ENCODE data around the gene GOSR2.
A peak's percentile ranks its signal among the peaks of the same experiment; 100 is the strongest.

Gene GOSR2

GRCh38 chr17:46885415-46886309 lies 37.3 kb upstream of the GOSR2 start:
- intact Hi-C loops (cut with micrococcal nuclease) = no loop called here
- Mint-ChIP-seq H3K36me3 (ENCODE audit: low read depth) (no peaks in the 10 kb centered on the region), H3K4me1 (ENCODE audit: low read depth) (peaks cover 42% of the 10 kb centered on the region), H3K27me3 (peaks cover 25% of the 10 kb centered on the region), H3K27ac (no peak overlapping the region), H3K9me3 (no peaks in the 10 kb centered on the region), H3K4me3 (no peak overlapping the region)

- H3K27ac Mint-ChIP-seq = no peak overlapping the region
- no peaks in the 10 kb centered on the region for H3K9me3 Mint-ChIP-seq
- H3K4me3 Mint-ChIP-seq = no peak overlapping the region
- H3K4me1 Mint-ChIP-seq (ENCODE audit: low read depth) = peaks cover 46% of the 10 kb centered on the region
- no peaks in the 10 kb centered on the region for H3K36me3 Mint-ChIP-seq (ENCODE audit: low read depth)
- intact Hi-C loops (cut with micrococcal nuclease) = no loop called here
- peaks cover 25% of the 10 kb centered on the region for H3K27me3 Mint-ChIP-seq
Measured at GRCh38 chr17:46886310-46886663, 36.7 kb upstream of the GOSR2 start.

- Mint-ChIP-seq H3K4me3 (no peak overlapping the region), H3K9me3 (no peaks in the 10 kb centered on the region), H3K27me3 (peaks cover 32% of the 10 kb centered on the region), H3K27ac (no peak overlapping the region), H3K4me1 (ENCODE audit: low read depth) (peaks cover 51% of the 10 kb centered on the region), H3K36me3 (ENCODE audit: low read depth) (no peaks in the 10 kb centered on the region)
- intact Hi-C loops (cut with micrococcal nuclease) = no loop called here
Measured at GRCh38 chr17:46887717-46888116, 35.2 kb upstream of the GOSR2 start.

- Mint-ChIP-seq H3K9me3 (no peaks in the 10 kb centered on the region), H3K36me3 (ENCODE audit: low read depth) (no peaks in the 10 kb centered on the region), H3K4me3 (no peak overlapping the region), H3K27me3 (peaks cover 42% of the 10 kb centered on the region), H3K27ac (no peak overlapping the region), H3K4me1 (ENCODE audit: low read depth) (peaks cover 48% of the 10 kb centered on the region)
- intact Hi-C loops (cut with micrococcal nuclease) = no loop called here
Measured at GRCh38 chr17:46888727-46889126, 34.2 kb upstream of the GOSR2 start.

- Mint-ChIP-seq H3K4me1 (ENCODE audit: low read depth) (peaks cover 43% of the 10 kb centered on the region), H3K27ac (no peak overlapping the region), H3K4me3 (no peak overlapping the region), H3K27me3 (peaks cover 41% of the 10 kb centered on the region), H3K9me3 (no peaks in the 10 kb centered on the region), H3K36me3 (ENCODE audit: low read depth) (no peaks in the 10 kb centered on the region)
- intact Hi-C loops (cut with micrococcal nuclease) = no loop called here
Measured at GRCh38 chr17:46889519-46889918, 33.4 kb upstream of the GOSR2 start.

GRCh38 chr17:46889992-46890564 lies 32.9 kb upstream of the GOSR2 start:
- no peaks in the 10 kb centered on the region for H3K9me3 Mint-ChIP-seq
- no peak overlapping the region for H3K4me3 Mint-ChIP-seq
- H3K27ac Mint-ChIP-seq = peak overlapping the region; percentile 76
- peaks cover 37% of the 10 kb centered on the region for H3K27me3 Mint-ChIP-seq
- no peaks in the 10 kb centered on the region for H3K36me3 Mint-ChIP-seq (ENCODE audit: low read depth)
- intact Hi-C loops (cut with micrococcal nuclease) = no loop called here
- peaks cover 43% of the 10 kb centered on the region for H3K4me1 Mint-ChIP-seq (ENCODE audit: low read depth)

GRCh38 chr17:46890638-46891037 lies 32.3 kb upstream of the GOSR2 start:
- Mint-ChIP-seq H3K4me3 (no peak overlapping the region), H3K27ac (peak overlapping the region; percentile 76), H3K9me3 (no peaks in the 10 kb centered on the region), H3K36me3 (ENCODE audit: low read depth) (no peaks in the 10 kb centered on the region), H3K27me3 (peaks cover 35% of the 10 kb centered on the region), H3K4me1 (ENCODE audit: low read depth) (peaks cover 46% of the 10 kb centered on the region)
- intact Hi-C loops (cut with micrococcal nuclease) = no loop called here

- Mint-ChIP-seq H3K27me3 (peaks cover 39% of the 10 kb centered on the region), H3K27ac (peak overlapping the region; percentile 21), H3K4me3 (no peak overlapping the region), H3K4me1 (ENCODE audit: low read depth) (peaks cover 47% of the 10 kb centered on the region), H3K36me3 (ENCODE audit: low read depth) (no peaks in the 10 kb centered on the region), H3K9me3 (no peaks in the 10 kb centered on the region)
- intact Hi-C loops (cut with micrococcal nuclease) = no loop called here
Measured at GRCh38 chr17:46892192-46892703, 30.7 kb upstream of the GOSR2 start.

GRCh38 chr17:46894024-46894423 lies 28.9 kb upstream of the GOSR2 start:
- H3K27ac Mint-ChIP-seq = no peak overlapping the region
- peaks cover 45% of the 10 kb centered on the region for H3K4me1 Mint-ChIP-seq (ENCODE audit: low read depth)
- no peak overlapping the region for H3K4me3 Mint-ChIP-seq
- intact Hi-C loops (cut with micrococcal nuclease) = no loop called here
- H3K9me3 Mint-ChIP-seq = no peaks in the 10 kb centered on the region
- peaks cover 40% of the 10 kb centered on the region for H3K27me3 Mint-ChIP-seq
- no peaks in the 10 kb centered on the region for H3K36me3 Mint-ChIP-seq (ENCODE audit: low read depth)

- Mint-ChIP-seq H3K27ac (peak overlapping the region; percentile 27), H3K36me3 (ENCODE audit: low read depth) (no peaks in the 10 kb centered on the region), H3K9me3 (no peaks in the 10 kb centered on the region), H3K4me1 (ENCODE audit: low read depth) (peaks cover 39% of the 10 kb centered on the region), H3K4me3 (no peak overlapping the region), H3K27me3 (peaks cover 40% of the 10 kb centered on the region)
- intact Hi-C loops (cut with micrococcal nuclease) = no loop called here
Measured at GRCh38 chr17:46894476-46895151, 28.3 kb upstream of the GOSR2 start.

GRCh38 chr17:46895171-46895570 lies 27.8 kb upstream of the GOSR2 start:
- no peaks in the 10 kb centered on the region for H3K36me3 Mint-ChIP-seq (ENCODE audit: low read depth)
- H3K27me3 Mint-ChIP-seq = peaks cover 36% of the 10 kb centered on the region
- intact Hi-C loops (cut with micrococcal nuclease) = no loop called here
- no peak overlapping the region for H3K4me3 Mint-ChIP-seq
- H3K4me1 Mint-ChIP-seq (ENCODE audit: low read depth) = peaks cover 33% of the 10 kb centered on the region
- H3K27ac Mint-ChIP-seq = peak overlapping the region; percentile 27
- H3K9me3 Mint-ChIP-seq = no peaks in the 10 kb centered on the region

- H3K4me3 Mint-ChIP-seq = no peak overlapping the region
- intact Hi-C loops (cut with micrococcal nuclease) = no loop called here
- H3K36me3 Mint-ChIP-seq (ENCODE audit: low read depth) = no peaks in the 10 kb centered on the region
- H3K27ac Mint-ChIP-seq = no peak overlapping the region
- H3K27me3 Mint-ChIP-seq = peaks cover 42% of the 10 kb centered on the region
- peaks cover 16% of the 10 kb centered on the region for H3K4me1 Mint-ChIP-seq (ENCODE audit: low read depth)
- no peaks in the 10 kb centered on the region for H3K9me3 Mint-ChIP-seq
Measured at GRCh38 chr17:46896991-46897390, 26.0 kb upstream of the GOSR2 start.

GRCh38 chr17:46898364-46898763 lies 24.6 kb upstream of the GOSR2 start:
- Mint-ChIP-seq H3K36me3 (ENCODE audit: low read depth) (no peaks in the 10 kb centered on the region), H3K27ac (no peak overlapping the region), H3K27me3 (peaks cover 31% of the 10 kb centered on the region), H3K9me3 (no peaks in the 10 kb centered on the region), H3K4me1 (ENCODE audit: low read depth) (peaks cover 9% of the 10 kb centered on the region), H3K4me3 (no peak overlapping the region)
- intact Hi-C loops (cut with micrococcal nuclease) = no loop called here

GRCh38 chr17:46898860-46899259 lies 24.1 kb upstream of the GOSR2 start:
- Mint-ChIP-seq H3K36me3 (ENCODE audit: low read depth) (no peaks in the 10 kb centered on the region), H3K4me1 (ENCODE audit: low read depth) (peaks cover 9% of the 10 kb centered on the region), H3K27ac (no peak overlapping the region), H3K4me3 (no peak overlapping the region), H3K27me3 (peaks cover 27% of the 10 kb centered on the region), H3K9me3 (no peaks in the 10 kb centered on the region)
- intact Hi-C loops (cut with micrococcal nuclease) = no loop called here

All from dendritic cell treated with granulocyte-macrophage colony-stimulating factor and Interleukin-4, amounts not matched to agents 40 ng/mL and 50 ng/mL, for 4 days (primary cell).